Measurements from ENCODE around the gene EXOC4.

EXOC4 gene

GRCh38 chr7:133786401-133786937 is 533.6 kb downstream of the EXOC4 start:
- H3K4me1 ChIP-seq (ENCODE audit: insufficient read depth, low read length), result no peaks in the 10 kb centered on the region
- no peaks in the 10 kb centered on the region for H3K9me3 ChIP-seq (ENCODE audit: low read length)
- H3K27ac ChIP-seq (ENCODE audit: low read depth, low read length), result no peak overlapping the region
- no peaks in the 10 kb centered on the region for H3K36me3 ChIP-seq (ENCODE audit: insufficient read depth, low read length)
- H3K9ac ChIP-seq (ENCODE audit: low read length), result no peak overlapping the region
- H3K27me3 ChIP-seq (ENCODE audit: control insufficient read depth in 1 of 2, insufficient read depth in 2 of 2, low read length in 2 of 2), result no peaks in the 10 kb centered on the region
- no peak overlapping the region for H3K4me3 ChIP-seq (ENCODE audit: low read depth in 1 of 2, low read length in 2 of 2)

GRCh38 chr7:133789974-133790373 is 537.1 kb downstream of the EXOC4 start:
- Histone ChIP-seq H3K27ac (ENCODE audit: low read depth, low read length) (no peak overlapping the region), H3K9me3 (ENCODE audit: low read length) (no peaks in the 10 kb centered on the region), H3K4me1 (ENCODE audit: insufficient read depth, low read length) (no peaks in the 10 kb centered on the region), H3K27me3 (ENCODE audit: control insufficient read depth in 1 of 2, insufficient read depth in 2 of 2, low read length in 2 of 2) (no peaks in the 10 kb centered on the region), H3K36me3 (ENCODE audit: insufficient read depth, low read length) (no peaks in the 10 kb centered on the region), H3K4me3 (ENCODE audit: low read depth in 1 of 2, low read length in 2 of 2) (no peak overlapping the region), H3K9ac (ENCODE audit: low read length) (no peak overlapping the region)

- H3K27ac ChIP-seq (ENCODE audit: low read depth, low read length), result no peak overlapping the region
- no peaks in the 10 kb centered on the region for H3K36me3 ChIP-seq (ENCODE audit: insufficient read depth, low read length)
- no peaks in the 10 kb centered on the region for H3K9me3 ChIP-seq (ENCODE audit: low read length)
- no peaks in the 10 kb centered on the region for H3K4me1 ChIP-seq (ENCODE audit: insufficient read depth, low read length)
- no peak overlapping the region for H3K9ac ChIP-seq (ENCODE audit: low read length)
- H3K4me3 ChIP-seq (ENCODE audit: low read depth in 1 of 2, low read length in 2 of 2), result no peak overlapping the region
- H3K27me3 ChIP-seq (ENCODE audit: control insufficient read depth in 1 of 2, insufficient read depth in 2 of 2, low read length in 2 of 2), result no peaks in the 10 kb centered on the region
Measured at GRCh38 chr7:133790911-133791310, 538.0 kb downstream of the EXOC4 start.

- Histone ChIP-seq H3K4me3 (ENCODE audit: low read depth in 1 of 2, low read length in 2 of 2) (no peak overlapping the region), H3K9me3 (ENCODE audit: low read length) (no peaks in the 10 kb centered on the region), H3K36me3 (ENCODE audit: insufficient read depth, low read length) (no peaks in the 10 kb centered on the region)
Measured at GRCh38 chr7:133794479-133794878, 541.6 kb downstream of the EXOC4 start.

GRCh38 chr7:133795068-133795665 is 542.3 kb downstream of the EXOC4 start:
- no peaks in the 10 kb centered on the region for H3K36me3 ChIP-seq (ENCODE audit: insufficient read depth, low read length)
- H3K27ac ChIP-seq (ENCODE audit: low read depth, low read length), result no peak overlapping the region
- no peaks in the 10 kb centered on the region for H3K4me1 ChIP-seq (ENCODE audit: insufficient read depth, low read length)
- no peaks in the 10 kb centered on the region for H3K27me3 ChIP-seq (ENCODE audit: control insufficient read depth in 1 of 2, insufficient read depth in 2 of 2, low read length in 2 of 2)
- no peaks in the 10 kb centered on the region for H3K9me3 ChIP-seq (ENCODE audit: low read length)
- no peak overlapping the region for H3K9ac ChIP-seq (ENCODE audit: low read length)
- H3K4me3 ChIP-seq (ENCODE audit: low read depth in 1 of 2, low read length in 2 of 2), result no peak overlapping the region

More at GRCh38 chr7:133794479-133794878, 541.6 kb downstream of the EXOC4 start:
- no peak overlapping the region for H3K27ac ChIP-seq (ENCODE audit: low read depth, low read length)
- no peak overlapping the region for H3K9ac ChIP-seq (ENCODE audit: low read length)
- no peaks in the 10 kb centered on the region for H3K27me3 ChIP-seq (ENCODE audit: control insufficient read depth in 1 of 2, insufficient read depth in 2 of 2, low read length in 2 of 2)
- H3K4me1 ChIP-seq (ENCODE audit: insufficient read depth, low read length), result no peaks in the 10 kb centered on the region

- Histone ChIP-seq H3K27ac (ENCODE audit: low read depth, low read length) (no peak overlapping the region), H3K36me3 (ENCODE audit: insufficient read depth, low read length) (no peaks in the 10 kb centered on the region), H3K9ac (ENCODE audit: low read length) (no peak overlapping the region), H3K9me3 (ENCODE audit: low read length) (no peaks in the 10 kb centered on the region), H3K27me3 (ENCODE audit: control insufficient read depth in 1 of 2, insufficient read depth in 2 of 2, low read length in 2 of 2) (no peaks in the 10 kb centered on the region), H3K4me3 (ENCODE audit: low read depth in 1 of 2, low read length in 2 of 2) (no peak overlapping the region), H3K4me1 (ENCODE audit: insufficient read depth, low read length) (no peaks in the 10 kb centered on the region)
Measured at GRCh38 chr7:133796782-133797745, 544.2 kb downstream of the EXOC4 start.

- Histone ChIP-seq H3K27ac (ENCODE audit: low read depth, low read length) (no peak overlapping the region), H3K4me1 (ENCODE audit: insufficient read depth, low read length) (no peaks in the 10 kb centered on the region), H3K4me3 (ENCODE audit: low read depth in 1 of 2, low read length in 2 of 2) (no peak overlapping the region), H3K9ac (ENCODE audit: low read length) (no peak overlapping the region), H3K27me3 (ENCODE audit: control insufficient read depth in 1 of 2, insufficient read depth in 2 of 2, low read length in 2 of 2) (no peaks in the 10 kb centered on the region), H3K36me3 (ENCODE audit: insufficient read depth, low read length) (no peaks in the 10 kb centered on the region), H3K9me3 (ENCODE audit: low read length) (no peaks in the 10 kb centered on the region)
Measured at GRCh38 chr7:133797818-133798520, 545.1 kb downstream of the EXOC4 start.

GRCh38 chr7:133801341-133801740 is 548.5 kb downstream of the EXOC4 start:
- Histone ChIP-seq H3K9ac (ENCODE audit: low read length) (no peak overlapping the region), H3K27me3 (ENCODE audit: control insufficient read depth in 1 of 2, insufficient read depth in 2 of 2, low read length in 2 of 2) (no peaks in the 10 kb centered on the region)

GRCh38 chr7:133804127-133804526 is 551.2 kb downstream of the EXOC4 start:
- Histone ChIP-seq H3K4me3 (ENCODE audit: low read depth in 1 of 2, low read length in 2 of 2) (no peak overlapping the region), H3K27ac (ENCODE audit: low read depth, low read length) (no peak overlapping the region), H3K36me3 (ENCODE audit: insufficient read depth, low read length) (no peaks in the 10 kb centered on the region), H3K9me3 (ENCODE audit: low read length) (no peaks in the 10 kb centered on the region), H3K9ac (ENCODE audit: low read length) (no peak overlapping the region), H3K27me3 (ENCODE audit: control insufficient read depth in 1 of 2, insufficient read depth in 2 of 2, low read length in 2 of 2) (no peaks in the 10 kb centered on the region), H3K4me1 (ENCODE audit: insufficient read depth, low read length) (no peaks in the 10 kb centered on the region)

More at GRCh38 chr7:133801341-133801740, 548.5 kb downstream of the EXOC4 start:
- no peaks in the 10 kb centered on the region for H3K4me1 ChIP-seq (ENCODE audit: insufficient read depth, low read length)
- no peak overlapping the region for H3K4me3 ChIP-seq (ENCODE audit: low read depth in 1 of 2, low read length in 2 of 2)
- H3K36me3 ChIP-seq (ENCODE audit: insufficient read depth, low read length), result no peaks in the 10 kb centered on the region
- no peaks in the 10 kb centered on the region for H3K9me3 ChIP-seq (ENCODE audit: low read length)
- H3K27ac ChIP-seq (ENCODE audit: low read depth, low read length), result no peak overlapping the region

GRCh38 chr7:133805426-133805825 is 552.5 kb downstream of the EXOC4 start:
- no peak overlapping the region for H3K9ac ChIP-seq (ENCODE audit: low read length)
- no peaks in the 10 kb centered on the region for H3K36me3 ChIP-seq (ENCODE audit: insufficient read depth, low read length)
- no peak overlapping the region for H3K4me3 ChIP-seq (ENCODE audit: low read depth in 1 of 2, low read length in 2 of 2)
- H3K9me3 ChIP-seq (ENCODE audit: low read length), result no peaks in the 10 kb centered on the region
- H3K27ac ChIP-seq (ENCODE audit: low read depth, low read length), result no peak overlapping the region
- no peaks in the 10 kb centered on the region for H3K4me1 ChIP-seq (ENCODE audit: insufficient read depth, low read length)
- no peaks in the 10 kb centered on the region for H3K27me3 ChIP-seq (ENCODE audit: control insufficient read depth in 1 of 2, insufficient read depth in 2 of 2, low read length in 2 of 2)

Data from muscle layer of colon (tissue), 2 donors.